Measurements from ENCODE around the gene POLN.

The POLN gene

DNA sequence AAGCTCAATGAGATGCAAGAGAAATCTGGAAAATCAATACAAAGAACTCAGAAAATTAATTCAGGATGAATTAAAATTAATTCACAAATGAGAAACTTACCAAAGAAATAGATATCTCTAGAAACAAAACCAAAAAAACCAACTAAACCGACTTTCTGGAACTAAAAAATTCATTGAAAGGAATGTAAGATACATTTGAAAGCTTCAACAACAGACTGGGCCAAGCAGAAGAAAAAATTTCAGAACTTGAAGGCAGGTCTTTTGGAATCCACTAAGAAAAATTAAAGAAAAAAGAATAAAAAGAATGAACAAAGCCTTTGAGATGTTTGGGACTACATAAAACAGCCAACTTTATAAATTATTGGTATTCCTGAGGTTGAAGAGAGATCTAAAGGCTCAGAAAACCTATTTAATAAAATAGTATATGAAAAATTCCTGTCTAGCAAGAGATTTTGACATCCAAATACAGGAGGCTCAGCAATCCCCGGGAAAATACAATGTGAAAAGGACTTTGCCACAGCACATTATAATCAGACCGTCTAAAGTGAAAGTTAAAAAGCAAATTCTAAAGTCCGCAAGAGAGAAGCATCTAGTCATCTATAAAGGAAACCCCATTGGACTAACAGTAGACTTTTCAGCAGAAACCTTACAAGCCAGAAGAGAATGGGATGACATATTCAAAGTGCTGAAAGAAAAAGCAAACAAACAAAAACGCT lies 138.6 kb downstream of the POLN start:
- H3K4me3 ChIP-seq (ENCODE audit: low read length), result no peak overlapping the region
- DNase-seq (ENCODE audit: low read depth), result no peak
- TF ChIP-seq, protein P1, sequence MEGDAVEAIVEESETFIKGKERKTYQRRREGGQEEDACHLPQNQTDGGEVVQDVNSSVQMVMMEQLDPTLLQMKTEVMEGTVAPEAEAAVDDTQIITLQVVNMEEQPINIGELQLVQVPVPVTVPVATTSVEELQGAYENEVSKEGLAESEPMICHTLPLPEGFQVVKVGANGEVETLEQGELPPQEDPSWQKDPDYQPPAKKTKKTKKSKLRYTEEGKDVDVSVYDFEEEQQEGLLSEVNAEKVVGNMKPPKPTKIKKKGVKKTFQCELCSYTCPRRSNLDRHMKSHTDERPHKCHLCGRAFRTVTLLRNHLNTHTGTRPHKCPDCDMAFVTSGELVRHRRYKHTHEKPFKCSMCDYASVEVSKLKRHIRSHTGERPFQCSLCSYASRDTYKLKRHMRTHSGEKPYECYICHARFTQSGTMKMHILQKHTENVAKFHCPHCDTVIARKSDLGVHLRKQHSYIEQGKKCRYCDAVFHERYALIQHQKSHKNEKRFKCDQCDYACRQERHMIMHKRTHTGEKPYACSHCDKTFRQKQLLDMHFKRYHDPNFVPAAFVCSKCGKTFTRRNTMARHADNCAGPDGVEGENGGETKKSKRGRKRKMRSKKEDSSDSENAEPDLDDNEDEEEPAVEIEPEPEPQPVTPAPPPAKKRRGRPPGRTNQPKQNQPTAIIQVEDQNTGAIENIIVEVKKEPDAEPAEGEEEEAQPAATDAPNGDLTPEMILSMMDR (conservative IDR thresholded peaks at IDR 0.05; ENCODE audit: low read length), result no peak

DNA sequence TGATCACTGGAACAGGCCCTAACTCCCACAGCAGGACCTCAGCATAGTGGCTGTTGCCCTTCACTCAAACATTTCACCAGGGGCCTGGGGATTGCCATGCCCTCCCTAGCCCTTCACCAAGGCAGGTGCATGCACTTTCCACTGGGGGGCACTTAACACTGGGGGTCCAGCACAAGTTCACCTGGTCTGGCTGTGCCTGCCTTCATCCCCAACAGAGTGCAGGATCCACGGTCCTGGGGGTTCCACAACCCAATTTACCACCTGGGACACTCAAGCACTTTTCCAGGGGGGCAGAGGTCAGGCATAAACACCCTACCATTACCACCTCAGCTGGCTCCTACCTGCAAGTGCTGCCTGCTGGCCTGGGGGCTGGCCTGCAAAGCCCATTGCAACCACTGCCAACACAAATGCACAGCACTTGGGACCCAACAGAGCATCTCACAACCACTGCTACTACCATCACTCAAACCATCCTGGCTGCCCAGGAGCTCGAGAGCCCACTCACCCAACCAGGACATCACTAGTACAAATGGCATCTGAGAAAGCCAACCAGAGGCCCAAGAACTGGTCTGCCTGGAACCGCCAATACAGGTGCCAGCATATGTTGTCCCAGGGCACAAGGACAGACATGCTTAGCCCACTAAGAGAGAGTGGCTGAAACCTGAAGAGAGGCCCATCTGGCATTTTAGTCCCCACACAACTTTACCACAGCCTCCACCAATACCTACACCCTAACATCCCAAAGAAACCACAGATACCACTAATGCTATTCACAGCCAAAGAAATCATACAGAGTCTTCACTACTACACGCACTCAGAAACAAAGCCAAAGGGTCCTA lies 139.7 kb downstream of the POLN start:
- DNase-seq (ENCODE audit: low read depth), result no peak
- TF ChIP-seq, protein P1 (conservative IDR thresholded peaks at IDR 0.05; ENCODE audit: low read length), result no peak

DNA sequence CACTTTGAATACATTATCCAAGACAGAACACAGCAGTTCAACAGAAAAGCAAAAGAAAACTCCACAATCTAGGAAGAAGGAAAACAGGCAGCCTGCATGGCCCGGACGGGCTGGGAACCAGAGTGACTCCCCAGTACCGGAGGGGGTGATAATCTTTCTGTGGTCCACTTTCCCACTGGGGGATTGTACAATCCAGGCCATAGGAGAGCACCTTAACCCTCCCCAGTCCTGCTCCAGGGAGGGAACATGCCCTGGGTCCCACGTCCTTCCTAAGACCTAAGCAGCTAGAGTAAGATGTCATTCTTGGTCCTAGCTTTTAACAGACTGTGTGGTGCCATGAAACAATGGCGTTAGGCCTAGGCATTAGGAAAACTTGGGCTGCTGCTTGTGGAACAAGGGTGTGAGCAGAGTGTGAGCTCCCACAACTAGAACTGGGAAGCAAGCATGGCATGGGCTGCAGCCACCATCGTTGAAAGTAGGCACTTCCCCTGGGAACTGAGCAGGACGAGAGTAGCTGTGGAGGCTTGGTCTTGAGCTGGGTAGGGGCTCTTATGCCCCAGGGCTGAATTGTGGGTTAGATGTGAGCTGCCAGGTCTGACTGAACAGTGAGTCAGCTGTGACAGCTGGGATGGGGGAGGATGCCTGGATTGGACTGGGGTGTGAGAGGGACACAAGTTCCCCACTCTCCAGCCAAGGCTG lies 140.4 kb downstream of the POLN start:
- peak; percentile 16 for DNase-seq (ENCODE audit: low read depth)
- TF ChIP-seq, protein P1 (conservative IDR thresholded peaks at IDR 0.05; ENCODE audit: low read length), result no peak

More for the DNA sequence above, 139.7 kb downstream of the POLN start:
- no peak overlapping the region for H3K4me3 ChIP-seq (ENCODE audit: low read length)

DNA sequence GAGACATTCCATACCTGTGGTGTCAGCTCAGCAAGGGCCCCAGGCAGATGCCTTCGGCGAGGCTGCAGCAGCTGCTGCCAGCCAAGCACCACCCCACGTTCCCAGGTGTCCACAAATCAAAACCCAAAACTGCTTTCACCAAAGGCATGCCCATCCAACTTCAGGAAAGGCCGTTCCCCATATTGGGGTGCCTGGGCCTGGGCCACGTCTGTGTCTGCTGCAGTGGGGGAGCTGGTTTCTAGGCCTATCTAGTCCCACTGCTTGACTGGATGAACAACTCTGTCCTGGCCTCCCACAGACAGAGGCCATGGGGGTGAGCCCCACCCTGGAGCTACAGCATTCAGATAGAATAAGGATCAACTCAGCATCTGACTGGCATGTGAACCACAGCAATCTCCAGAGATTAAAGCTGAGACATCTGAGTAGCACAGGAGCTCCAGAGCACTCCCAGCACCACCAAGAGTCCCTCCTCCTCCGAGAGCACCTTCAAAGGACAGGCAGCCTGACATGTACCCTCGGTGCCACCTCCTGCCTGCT lies 145.8 kb downstream of the POLN start:
- no peak for DNase-seq (ENCODE audit: low read depth)
- TF ChIP-seq, protein P1 (conservative IDR thresholded peaks at IDR 0.05; ENCODE audit: low read length), result no peak
- H3K4me3 ChIP-seq (ENCODE audit: low read length), result no peak overlapping the region

More for the DNA sequence above, 140.4 kb downstream of the POLN start:
- H3K4me3 ChIP-seq (ENCODE audit: low read length), result no peak overlapping the region

DNA sequence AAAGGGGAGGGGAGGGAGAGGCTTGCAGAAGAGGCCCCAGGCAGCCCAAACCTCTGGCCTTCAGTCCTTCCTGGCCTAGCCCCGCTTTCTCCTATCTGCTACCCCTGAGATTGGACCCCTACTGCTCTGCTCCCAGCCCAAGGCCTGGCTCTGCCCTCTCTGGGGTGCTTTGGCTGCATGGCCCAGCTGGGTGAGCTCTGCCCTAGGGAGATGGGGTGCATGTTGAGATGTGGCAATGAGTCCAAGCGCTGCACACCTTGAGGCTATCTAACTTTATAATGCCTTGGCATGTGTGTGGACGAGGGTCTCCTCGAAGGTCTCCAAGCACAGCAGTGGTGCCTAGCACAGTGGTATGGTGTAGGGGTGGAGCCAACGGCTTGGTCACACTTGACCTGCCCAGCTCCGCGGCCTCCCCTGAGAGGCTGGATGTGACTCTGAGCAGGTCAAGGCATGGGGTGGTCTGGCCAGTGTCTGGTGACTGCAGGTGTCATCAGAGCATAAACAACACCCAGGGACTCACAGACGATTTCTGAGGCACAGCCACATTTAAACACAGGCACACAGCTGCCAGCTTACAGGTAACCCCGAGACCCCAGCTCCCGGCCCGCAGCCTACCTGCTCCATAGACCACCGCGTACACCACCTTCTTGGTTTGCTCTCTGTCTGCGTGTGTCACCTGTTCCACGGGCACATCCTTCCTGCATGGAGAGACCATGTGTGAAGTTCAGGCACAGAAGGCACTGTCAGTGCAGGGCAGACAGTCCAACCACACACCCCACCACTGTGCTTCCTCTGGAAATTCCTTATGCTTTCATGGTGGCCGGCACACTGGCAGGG lies 146.5 kb downstream of the POLN start:
- TF ChIP-seq, protein P1 (conservative IDR thresholded peaks at IDR 0.05; ENCODE audit: low read length), result no peak
- no peak overlapping the region for H3K4me3 ChIP-seq (ENCODE audit: low read length)
- no peak for DNase-seq (ENCODE audit: low read depth)

DNA sequence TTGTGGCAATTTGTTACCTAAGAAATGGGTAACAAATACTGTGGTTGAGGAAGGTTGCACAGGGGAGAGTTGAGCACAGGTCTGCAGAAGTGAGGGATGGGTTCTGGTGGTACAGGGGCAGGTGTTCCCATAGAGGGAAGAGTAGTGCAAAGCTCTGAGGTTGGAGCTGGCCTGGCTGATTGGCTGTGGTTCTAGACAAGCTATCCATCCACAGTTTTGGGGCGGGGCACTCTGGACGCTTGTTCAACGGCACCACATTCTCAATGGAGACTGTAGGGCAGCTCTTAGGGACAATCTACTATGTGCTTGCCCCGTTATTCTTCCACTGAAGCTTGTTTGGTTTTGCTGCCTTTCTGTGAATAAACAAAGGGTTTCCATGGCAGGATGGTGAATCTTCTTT lies 147.4 kb downstream of the POLN start:
- TF ChIP-seq, protein P1 (conservative IDR thresholded peaks at IDR 0.05; ENCODE audit: low read length), result no peak
- no peak overlapping the region for H3K4me3 ChIP-seq (ENCODE audit: low read length)
- DNase-seq (ENCODE audit: low read depth), result no peak

Measured in AG10803 (cell line).